Urothelium cell line (cell line): ENCODE measurements around the gene MRPS11.
"Not testable (repeated sequence)": the region's sequence is repeated elsewhere in the genome, so short reads cannot be mapped to it uniquely, and the experiment has no call there.

ENCODE experiments used
- DNase-seq: peaks from one replicate; pipeline ENCODE4 v3.0.0; 2011; ENCODE audit warnings: low spot score, mixed read lengths
- FAIRE-seq: peaks from 2 replicates; lab custom pipeline; 2011; peaks lifted over from hg19 to GRCh38; lab: Jason Lieb, UNC

Gene MRPS11

DNA sequence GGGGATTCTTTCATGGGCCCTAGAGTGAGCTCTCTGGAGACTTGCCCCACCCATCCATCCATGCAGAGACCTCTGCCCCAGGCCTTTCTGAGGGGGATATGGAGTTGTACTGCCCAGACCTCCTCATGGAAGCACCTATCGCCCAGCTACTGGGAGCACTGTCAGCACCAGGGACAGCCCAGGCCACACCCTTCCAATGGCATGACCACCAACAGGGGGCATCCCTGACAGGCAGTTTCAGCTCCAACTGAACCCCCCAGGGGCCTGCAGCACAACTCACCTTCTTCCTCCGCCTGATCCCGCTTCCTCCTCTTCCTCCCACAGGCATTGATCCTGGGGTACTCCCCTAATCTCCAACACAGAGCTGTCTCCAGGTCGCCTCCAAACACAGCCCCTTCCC is 21.8 kb downstream of the MRPS11 start:
- DNase-seq, result no peak
- FAIRE-seq, result no peak

DNA sequence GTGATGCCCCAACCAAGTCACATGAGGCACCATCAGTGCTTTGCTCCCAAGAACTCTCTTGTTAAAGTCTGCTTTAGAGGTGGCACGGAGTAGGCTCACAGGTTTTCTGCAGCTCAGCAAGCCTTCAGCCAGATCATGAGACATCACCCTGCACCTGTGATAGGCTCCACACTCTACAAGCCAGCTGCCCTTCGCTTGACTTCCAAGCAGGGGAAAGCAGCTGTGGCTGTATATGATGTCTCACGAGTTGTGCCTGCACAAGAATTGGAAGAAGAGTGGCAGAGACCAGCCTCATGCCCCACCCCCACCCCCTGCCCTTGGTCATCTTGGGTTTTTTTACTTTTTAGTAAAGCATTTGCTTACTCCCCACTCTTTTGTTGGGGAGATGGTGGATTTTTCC is 22.5 kb downstream of the MRPS11 start:
- FAIRE-seq (no peak), DNase-seq (no peak)

DNA sequence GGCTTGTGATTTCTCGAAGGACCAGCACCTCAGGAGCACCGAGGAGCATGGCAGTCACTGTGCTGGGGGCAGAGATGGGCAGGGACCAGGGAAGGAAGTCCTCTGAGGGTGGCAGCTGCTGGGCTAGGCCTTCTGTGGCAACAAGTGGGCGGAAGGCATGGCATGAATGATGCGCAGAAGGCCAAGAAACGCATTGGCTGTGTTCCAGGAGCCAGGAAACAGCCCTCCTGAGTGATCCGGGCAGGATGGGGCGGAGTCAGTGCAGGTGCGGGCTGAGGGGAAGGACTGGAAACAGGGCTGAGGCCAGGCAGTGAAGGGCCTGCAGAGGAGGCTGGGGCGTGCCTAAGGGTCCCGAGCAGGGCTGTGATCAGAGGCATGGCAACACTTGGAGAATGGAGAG is 23.6 kb downstream of the MRPS11 start:
- DNase-seq (peak; percentile 22), FAIRE-seq (no peak)

DNA sequence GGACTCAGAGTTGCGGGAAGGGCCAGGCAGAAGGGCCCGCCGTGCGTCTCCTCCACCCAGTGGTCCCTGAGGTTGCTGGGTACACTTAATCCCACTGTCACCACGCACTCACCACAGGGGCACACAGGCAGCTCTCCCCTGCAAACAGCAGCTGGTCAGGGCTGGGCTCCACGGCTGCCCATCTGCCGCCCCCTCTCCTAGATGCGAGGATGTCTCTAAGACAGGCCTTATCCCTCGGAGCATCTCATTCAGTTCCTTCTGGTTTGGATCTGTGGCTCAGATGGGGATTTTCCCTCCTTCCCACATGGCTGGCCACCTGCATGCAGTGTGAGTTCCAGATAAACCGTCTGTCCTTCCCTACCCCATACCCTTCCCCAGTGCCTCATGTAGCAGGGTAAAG is 26.3 kb downstream of the MRPS11 start:
- FAIRE-seq (no peak), DNase-seq (no peak)

- DNase-seq (no peak), FAIRE-seq (no peak)
Observed at GRCh38 chr15:88497109-88497765, 29.7 kb downstream of the MRPS11 start.

DNA sequence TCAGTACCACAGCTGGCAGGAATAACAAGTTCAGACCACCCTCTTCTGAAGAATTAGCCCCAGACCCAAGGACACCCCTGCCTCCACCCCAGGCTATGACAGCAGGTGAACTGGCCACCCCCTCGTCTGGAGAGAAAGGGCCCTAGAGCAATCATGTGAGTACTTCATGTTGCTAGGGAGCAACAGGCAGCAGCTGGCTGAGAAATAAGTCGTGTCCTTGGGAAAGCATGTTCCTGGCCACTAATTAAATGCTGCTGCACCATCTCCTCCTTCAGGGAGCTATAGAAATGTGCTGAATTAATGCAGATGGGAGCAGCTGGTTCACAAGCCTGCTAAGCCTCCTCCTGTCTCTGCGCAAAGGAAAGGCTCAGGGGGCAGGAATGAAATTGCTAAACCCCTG is 31.5 kb downstream of the MRPS11 start:
- FAIRE-seq, result peak; percentile 23
- no peak for DNase-seq

GRCh38 chr15:88504445-88504844 is 36.9 kb downstream of the MRPS11 start:
- FAIRE-seq (no peak), DNase-seq (no peak)

- DNase-seq, result no peak
- no peak for FAIRE-seq
Observed at GRCh38 chr15:88505721-88506120, 38.2 kb downstream of the MRPS11 start.

GRCh38 chr15:88506628-88507027 is 39.1 kb downstream of the MRPS11 start:
- FAIRE-seq (no peak), DNase-seq (no peak)

- FAIRE-seq (no peak), DNase-seq (no peak)
Observed at GRCh38 chr15:88509321-88509720, 41.8 kb downstream of the MRPS11 start.

DNA sequence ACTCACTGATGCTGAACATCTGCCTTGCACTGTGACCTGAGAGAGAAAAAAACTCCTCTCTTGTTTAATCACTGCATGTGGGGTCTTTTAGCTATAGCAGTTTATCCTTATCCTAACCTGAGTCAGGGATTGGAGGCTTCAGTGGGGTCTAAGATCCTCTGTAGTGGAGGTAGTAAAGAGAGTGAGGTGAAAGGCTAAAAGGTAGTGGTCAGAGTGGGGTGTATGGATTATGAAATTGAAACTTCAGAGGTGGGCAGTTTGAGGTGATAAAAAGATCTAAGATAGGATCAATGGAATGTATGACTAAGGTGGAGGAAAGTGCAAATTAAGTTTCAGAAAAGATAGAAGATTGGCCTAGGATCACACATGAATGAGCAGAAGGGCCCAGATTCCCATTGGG is 42.5 kb downstream of the MRPS11 start:
- FAIRE-seq (no peak), DNase-seq (no peak)

GRCh38 chr15:88511161-88511560 is 43.7 kb downstream of the MRPS11 start:
- FAIRE-seq, result no peak
- no peak for DNase-seq

DNA sequence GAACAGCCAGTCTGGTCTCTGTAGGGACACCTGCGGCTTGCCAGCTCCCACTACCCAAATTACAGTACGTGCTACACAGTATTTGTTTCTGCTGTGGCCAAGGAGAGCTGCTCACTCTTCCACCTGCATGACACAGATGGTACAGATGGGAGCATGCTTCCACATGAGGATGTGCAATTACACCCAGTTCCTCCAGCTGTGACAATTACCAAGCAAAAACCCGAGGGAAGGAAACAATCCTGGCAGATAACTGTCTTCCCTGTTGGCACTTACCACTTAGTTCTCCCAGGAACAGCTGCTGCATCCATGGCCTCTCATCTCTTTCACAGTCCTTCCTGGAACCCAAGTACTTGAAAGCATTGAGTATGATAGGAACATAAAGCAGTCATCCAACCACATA is 44.6 kb downstream of the MRPS11 start:
- FAIRE-seq, result no peak
- DNase-seq, result no peak

DNA sequence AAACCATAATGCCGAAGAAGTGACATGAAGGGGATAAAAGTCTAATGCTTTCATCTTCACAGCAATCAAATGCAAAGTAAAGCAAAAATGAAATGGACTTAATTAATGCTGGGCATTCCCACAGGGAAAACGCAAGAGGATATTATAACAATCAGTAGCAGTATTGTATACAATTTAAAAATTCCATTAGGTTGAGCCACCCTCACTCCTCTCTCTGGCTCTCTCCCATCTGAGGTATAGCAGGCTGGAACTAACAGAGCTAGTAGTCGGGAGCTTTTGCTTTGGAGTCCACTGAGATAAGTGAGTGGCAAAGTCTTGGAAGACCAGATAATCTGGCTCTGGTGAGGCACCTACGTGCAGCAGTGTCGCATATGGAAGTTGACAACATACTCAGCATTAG is 45.1 kb downstream of the MRPS11 start:
- no peak for DNase-seq
- no peak for FAIRE-seq

GRCh38 chr15:88513195-88513594 is 45.7 kb downstream of the MRPS11 start:
- FAIRE-seq (no peak), DNase-seq (no peak)

DNA sequence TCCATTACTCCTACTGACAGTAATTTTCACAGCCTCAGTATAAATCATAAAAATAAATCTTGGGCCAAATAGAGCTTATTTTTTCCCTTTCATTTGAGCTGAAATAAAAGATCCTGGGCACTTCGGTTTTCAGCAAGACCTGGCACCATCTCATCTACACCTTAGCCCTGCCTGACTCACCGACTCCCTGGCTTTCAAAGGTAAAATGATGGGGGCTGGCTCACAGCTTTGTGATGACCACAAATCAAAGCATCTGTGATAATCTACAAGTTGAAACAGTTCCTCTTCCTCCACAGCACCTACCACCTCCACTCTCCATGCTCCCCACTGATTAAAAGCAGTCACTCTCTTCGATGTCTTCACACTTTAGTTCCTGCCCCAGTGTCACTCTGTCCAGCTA is 51.4 kb downstream of the MRPS11 start:
- FAIRE-seq (no peak), DNase-seq (no peak)

DNA sequence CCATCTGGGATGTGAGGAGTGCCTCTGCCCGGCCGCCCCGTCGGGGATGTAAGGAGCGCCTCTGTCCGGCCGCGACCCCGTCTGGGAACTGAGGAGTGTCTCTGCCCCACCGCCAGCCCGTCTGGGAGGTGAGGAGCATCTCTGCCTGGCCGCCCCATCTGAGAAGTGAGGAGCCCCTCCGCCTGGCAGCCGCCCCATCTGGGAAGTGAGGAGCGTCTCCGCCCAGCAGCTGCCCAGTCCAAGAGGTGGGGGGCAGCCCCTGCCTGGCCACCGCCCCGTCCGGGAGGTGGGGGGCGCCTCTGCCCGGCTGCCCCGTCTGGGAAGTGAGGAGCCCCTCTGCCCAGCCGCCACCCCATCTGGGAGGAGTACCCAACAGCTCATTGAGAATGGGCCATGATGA is 56.6 kb downstream of the MRPS11 start:
- FAIRE-seq, DNase-seq: not testable (repeated sequence)

DNA sequence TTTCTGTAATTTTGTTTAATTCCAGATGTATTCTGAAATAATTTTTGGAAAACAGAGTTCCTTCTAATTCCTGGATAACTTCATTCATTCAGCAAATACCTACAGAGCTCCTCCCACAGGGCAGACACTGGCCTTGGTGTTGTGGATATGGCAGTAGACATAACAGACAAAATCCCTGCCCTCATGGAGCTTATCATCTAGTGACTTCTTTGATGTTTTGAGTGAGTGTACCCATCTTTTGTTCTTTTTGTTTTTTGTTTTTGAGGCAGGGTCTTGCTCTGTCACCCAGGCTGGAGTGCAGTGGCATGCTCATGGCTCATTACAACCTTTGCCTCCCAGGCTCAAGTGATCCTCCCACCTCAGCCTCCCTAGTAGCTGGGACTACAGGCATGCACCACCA is 57.9 kb downstream of the MRPS11 start:
- DNase-seq (no peak), FAIRE-seq (no peak)

GRCh38 chr15:88526247-88526879 is 58.9 kb downstream of the MRPS11 start:
- no peak for DNase-seq
- FAIRE-seq, result no peak

DNA sequence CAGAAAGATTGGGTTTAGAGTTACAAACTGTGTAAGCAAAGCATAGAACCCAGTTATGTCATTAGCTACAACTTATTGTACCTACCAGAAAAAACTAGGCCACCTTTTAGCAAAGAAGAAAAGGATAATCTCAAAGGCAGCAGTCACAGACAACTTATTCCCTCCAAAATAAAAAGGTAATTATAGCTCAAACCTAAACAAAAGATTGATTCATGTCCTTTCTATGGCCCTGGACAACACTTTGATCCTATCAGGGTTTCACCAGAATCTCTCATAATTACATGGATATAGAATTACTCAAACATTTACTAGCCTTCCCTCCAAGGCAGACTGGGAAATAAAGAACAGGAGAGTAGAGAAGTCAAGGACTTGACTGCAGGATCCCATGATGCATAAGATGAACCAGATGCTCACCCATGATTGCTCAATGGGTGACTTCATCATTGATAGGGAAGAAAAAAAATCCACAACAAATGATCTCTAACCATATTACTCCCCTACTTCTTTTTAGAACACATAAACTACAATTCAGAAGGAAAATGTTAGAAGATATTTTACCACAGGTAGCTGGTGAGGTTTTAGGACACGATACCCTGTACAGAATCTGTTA is 61.6 kb downstream of the MRPS11 start:
- FAIRE-seq (no peak), DNase-seq (no peak)
